HG03575 (cell line): ENCODE measurements around the gene MINK1.
"Not testable (repeated sequence)": the region's sequence is repeated elsewhere in the genome, so short reads cannot be mapped to it uniquely, and the experiment has no call there.

Experiments
- ATAC-seq: cut with Tn5 transposase; IDR thresholded peaks from one replicate; pipeline ENCODE4 v1.9.1; 2021; ENCODE audit not compliant: unreplicated experiment, insufficient number of reproducible peaks, low FRiP score; ENCODE audit errors: extremely low read depth

MINK1 gene

GRCh38 chr17:4913994-4914393 lies 80.9 kb downstream of the MINK1 start:
- no peak for ATAC-seq

GRCh38 chr17:4914551-4914950 lies 81.4 kb downstream of the MINK1 start:
- ATAC-seq: not testable (repeated sequence)

- no peak for ATAC-seq
These were observed 86.4 kb downstream of the MINK1 start for GRCh38 chr17:4919511-4920047.

- ATAC-seq: no peak
These were observed 87.4 kb downstream of the MINK1 start for GRCh38 chr17:4920351-4921048.

GRCh38 chr17:4921320-4921719 lies 88.2 kb downstream of the MINK1 start:
- no peak for ATAC-seq

GRCh38 chr17:4926577-4927335 lies 93.6 kb downstream of the MINK1 start:
- not testable (repeated sequence) for ATAC-seq

- no peak for ATAC-seq
These were observed 95.7 kb downstream of the MINK1 start for GRCh38 chr17:4928881-4929280.

GRCh38 chr17:4931963-4932362 lies 98.8 kb downstream of the MINK1 start, which contains the start of gene GP1BA:
Gene GP1BA (plus strand): TSS chr17:4932277. CDS start chr17:4932605, 328 bp downstream.
- ATAC-seq: no peak

GRCh38 chr17:4932756-4933155 lies 99.6 kb downstream of the MINK1 start:
- no peak for ATAC-seq

GRCh38 chr17:4933646-4934045 lies 100.5 kb downstream of the MINK1 start:
- ATAC-seq: no peak

GRCh38 chr17:4934173-4934979 lies 101.2 kb downstream of the MINK1 start:
- no peak for ATAC-seq

GRCh38 chr17:4935650-4936049 lies 102.5 kb downstream of the MINK1 start:
- ATAC-seq: no peak

- ATAC-seq: no peak
These were observed 103.3 kb downstream of the MINK1 start for GRCh38 chr17:4936436-4936835.

- ATAC-seq: no peak
These were observed 104.4 kb downstream of the MINK1 start for GRCh38 chr17:4937553-4937952.

GRCh38 chr17:4938069-4938491 lies 104.9 kb downstream of the MINK1 start:
- no peak for ATAC-seq

- no peak for ATAC-seq
These were observed 105.8 kb downstream of the MINK1 start for GRCh38 chr17:4938688-4939545.

- ATAC-seq: no peak
These were observed 106.3 kb downstream of the MINK1 start for GRCh38 chr17:4939546-4939795.

- peak; percentile 53 for ATAC-seq
These were observed 106.8 kb downstream of the MINK1 start, which contains the start of the genes RNF167 and SLC25A11 for GRCh38 chr17:4939796-4940554. Gene RNF167 (plus strand): TSS chr17:4940268. CDS start chr17:4940910, 642 bp downstream. Gene SLC25A11 (minus strand): TSS chr17:4940046. CDS start chr17:4939910, 136 bp downstream.
